Middle frontal gyrus (tissue), 1 donor: ENCODE measurements around the gene GSTA2.
"Not testable (repeated sequence)": the region's sequence is repeated elsewhere in the genome, so short reads cannot be mapped to it uniquely, and the experiment has no call there.

Experiments
- DNase-seq: peaks from one replicate; pipeline ENCODE4 v3.0.0-alpha.2; 2015; ENCODE audit warnings: low spot score; ENCODE audit errors: extremely low spot score

The GSTA2 gene

GRCh38 chr6:52760105-52760765, 3.0 kb downstream of the GSTA2 start:
- DNase-seq = no peak

GRCh38 chr6:52759085-52759484, 4.2 kb downstream of the GSTA2 start:
- no peak for DNase-seq

- DNase-seq = not testable (repeated sequence)
Observed at GRCh38 chr6:52757651-52758338, 5.5 kb downstream of the GSTA2 start.

- no peak for DNase-seq
Observed at GRCh38 chr6:52754443-52754842, 8.8 kb downstream of the GSTA2 start.

- not testable (repeated sequence) for DNase-seq
Observed at GRCh38 chr6:52753137-52753536, 10.1 kb downstream of the GSTA2 start.

GRCh38 chr6:52752310-52752709, 11.0 kb downstream of the GSTA2 start:
- no peak for DNase-seq

- DNase-seq = no peak
Observed at GRCh38 chr6:52749556-52750152, 13.6 kb downstream of the GSTA2 start.

- not testable (repeated sequence) for DNase-seq
Observed at GRCh38 chr6:52747301-52747700, 16.0 kb downstream of the GSTA2 start.

GRCh38 chr6:52746213-52746612, 17.1 kb downstream of the GSTA2 start:
- no peak for DNase-seq

- no peak for DNase-seq
Observed at GRCh38 chr6:52745764-52746201, 17.5 kb downstream of the GSTA2 start.

- no peak for DNase-seq
Observed at GRCh38 chr6:52741872-52742271, 21.4 kb downstream of the GSTA2 start.

GRCh38 chr6:52739627-52740026, 23.6 kb downstream of the GSTA2 start:
- no peak for DNase-seq

GRCh38 chr6:52739134-52739533, 24.1 kb downstream of the GSTA2 start:
- DNase-seq = no peak

GRCh38 chr6:52736145-52736544, 27.1 kb downstream of the GSTA2 start:
- no peak for DNase-seq

GRCh38 chr6:52735071-52735470, 28.2 kb downstream of the GSTA2 start:
- DNase-seq = no peak

GRCh38 chr6:52734072-52734471, 29.2 kb downstream of the GSTA2 start:
- DNase-seq = no peak

GRCh38 chr6:52733172-52733571, 30.1 kb downstream of the GSTA2 start:
- DNase-seq = no peak

GRCh38 chr6:52731719-52732118, 31.6 kb downstream of the GSTA2 start:
- DNase-seq = no peak

- no peak for DNase-seq
Observed at GRCh38 chr6:52729576-52729975, 33.7 kb downstream of the GSTA2 start.

- DNase-seq = no peak
Observed at GRCh38 chr6:52728394-52728793, 34.9 kb downstream of the GSTA2 start.

- no peak for DNase-seq
Observed at GRCh38 chr6:52727908-52728307, 35.4 kb downstream of the GSTA2 start.

- DNase-seq = no peak
Observed at GRCh38 chr6:52726741-52727535, 36.3 kb downstream of the GSTA2 start.
